ENCODE results near the gene FAM222A. TPM values are rescaled to one million over a fixed set of nuclear protein-coding genes. Genes with fewer than 3 reads are reported as not detected.

FAM222A gene
- total RNA-seq, 1 experiment from 2014 or later: 2.8 TPM

- H4K5ac ChIP-seq (ENCODE audit: insufficient read length, low read depth, low read length): no peak overlapping the region
- no peak overlapping the region for H2BK20ac ChIP-seq (ENCODE audit: low read depth, low read length, poor library complexity, severe bottlenecking)
- Mint-ChIP-seq H3K36me3 (ENCODE audit: insufficient read depth in 1 of 3, low read depth in 3 of 3) (no peaks in the 10 kb centered on the region), H3K27me3 (ENCODE audit: low read depth) (no peaks in the 10 kb centered on the region), H3K4me3 (no peak overlapping the region), H3K27ac (peak overlapping the region in 2 of 3 experiments; percentile 53 to 69; a peak in 2 of 7 replicates), H3K4me1 (peaks cover 19 to 23% of the 10 kb centered on the region in 2 experiments), H3K9me3 (no peaks in the 10 kb centered on the region; a peak in 1 of 5 replicates)
- H3K4ac ChIP-seq (ENCODE audit: low read depth, low read length): no peak overlapping the region
- H4K8ac ChIP-seq (replicated peaks; ENCODE audit: insufficient read length, low read depth, low read length): no peak overlapping the region
- H3K79me2 ChIP-seq (ENCODE audit: insufficient read depth, low read length): no peaks in the 10 kb centered on the region
- no peak overlapping the region for H2BK120ac ChIP-seq (ENCODE audit: low read depth, low read length, poor library complexity, severe bottlenecking)
- no peaks in the 10 kb centered on the region for H3K4me1 ChIP-seq (ENCODE audit: insufficient read depth, low read length)
- no peak overlapping the region for H2BK15ac ChIP-seq (ENCODE audit: low read depth, low read length)
- H2AFZ ChIP-seq (ENCODE audit: low read length): no peak overlapping the region
- no peaks in the 10 kb centered on the region for H4K20me1 ChIP-seq (ENCODE audit: control insufficient read depth, insufficient read depth, insufficient read length)
- no peaks in the 10 kb centered on the region for H3K9me3 ChIP-seq (ENCODE audit: control insufficient read depth, low read depth, low read length)
- H3K79me1 ChIP-seq (ENCODE audit: insufficient read depth, low read depth, low read length, poor library complexity, severe bottlenecking): no peaks in the 10 kb centered on the region
- H3K14ac ChIP-seq (ENCODE audit: insufficient read depth, low read length): no peak overlapping the region
- peak; percentile 26 for DNase-seq
- H3K18ac ChIP-seq (ENCODE audit: insufficient read length, low read depth, low read length): no peak overlapping the region
- no peaks in the 10 kb centered on the region for H3K27me3 ChIP-seq (ENCODE audit: insufficient read depth, low read length)
- no peaks in the 10 kb centered on the region for H3K23me2 ChIP-seq (ENCODE audit: insufficient read length, low read depth, low read length, poor library complexity, severe bottlenecking)
- no peak overlapping the region for H2AK5ac ChIP-seq (ENCODE audit: insufficient read length, low read length)
- no peak overlapping the region for H3K27ac ChIP-seq (ENCODE audit: insufficient read length, low read depth, low read length)
- no peak overlapping the region for H2BK5ac ChIP-seq (ENCODE audit: insufficient read length, low read length)
- H3K9ac ChIP-seq (ENCODE audit: extremely low read depth, insufficient read length, low read length): no peak overlapping the region
- no peak overlapping the region for H3K4me2 ChIP-seq (ENCODE audit: insufficient read depth, insufficient read length, low read length)
- no peak overlapping the region for H2BK12ac ChIP-seq (ENCODE audit: insufficient read length, low read depth, low read length)
- no peak overlapping the region for H4K91ac ChIP-seq (ENCODE audit: insufficient read length, low read depth, low read length)
- WGBS (ENCODE audit: extremely low coverage, insufficient read length, low lambda C conversion rate): no CpG with 5 or more reads among the region's 12 CpGs
- H3K56ac ChIP-seq (ENCODE audit: insufficient read length, low read depth, low read length): no peak overlapping the region
- H3K23ac ChIP-seq (ENCODE audit: insufficient read length, low read depth, low read length): no peak overlapping the region
- no peak overlapping the region for H3T11ph ChIP-seq (ENCODE audit: low read length)
- TF ChIP-seq, protein P1, sequence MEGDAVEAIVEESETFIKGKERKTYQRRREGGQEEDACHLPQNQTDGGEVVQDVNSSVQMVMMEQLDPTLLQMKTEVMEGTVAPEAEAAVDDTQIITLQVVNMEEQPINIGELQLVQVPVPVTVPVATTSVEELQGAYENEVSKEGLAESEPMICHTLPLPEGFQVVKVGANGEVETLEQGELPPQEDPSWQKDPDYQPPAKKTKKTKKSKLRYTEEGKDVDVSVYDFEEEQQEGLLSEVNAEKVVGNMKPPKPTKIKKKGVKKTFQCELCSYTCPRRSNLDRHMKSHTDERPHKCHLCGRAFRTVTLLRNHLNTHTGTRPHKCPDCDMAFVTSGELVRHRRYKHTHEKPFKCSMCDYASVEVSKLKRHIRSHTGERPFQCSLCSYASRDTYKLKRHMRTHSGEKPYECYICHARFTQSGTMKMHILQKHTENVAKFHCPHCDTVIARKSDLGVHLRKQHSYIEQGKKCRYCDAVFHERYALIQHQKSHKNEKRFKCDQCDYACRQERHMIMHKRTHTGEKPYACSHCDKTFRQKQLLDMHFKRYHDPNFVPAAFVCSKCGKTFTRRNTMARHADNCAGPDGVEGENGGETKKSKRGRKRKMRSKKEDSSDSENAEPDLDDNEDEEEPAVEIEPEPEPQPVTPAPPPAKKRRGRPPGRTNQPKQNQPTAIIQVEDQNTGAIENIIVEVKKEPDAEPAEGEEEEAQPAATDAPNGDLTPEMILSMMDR (conservative IDR thresholded peaks at IDR 0.05): no peak
These were observed 59.1 kb downstream of the FAM222A start for GRCh38 chr12:109772622-109773321.

Measured in H9 (cell line).